Neural cell (in vitro differentiated cells): Measurements from ENCODE around the gene CD37. TPM values are rescaled to one million over a fixed set of nuclear protein-coding genes. Genes with fewer than 3 reads are reported as not detected.

Experiments
- H2AFZ ChIP-seq: fragments of 200-600, 300-800 bp; sonication (generic), shearing (Covaris generic); 2 replicates; pipeline ENCODE4 v1.6.0; 2014; ENCODE audit warnings: low read depth, mild to moderate bottlenecking, antibody characterized with exemption, low read length, moderate library complexity
- H3F3A ChIP-seq: fragments of 200-600 bp; shearing (Covaris generic); 2 replicates; pipeline ENCODE4 v1.6.1; 2016; ENCODE audit warnings: mild to moderate bottlenecking, moderate library complexity, mixed read lengths, antibody characterized with exemption, low read length; ENCODE audit not compliant: insufficient read depth, poor library complexity, severe bottlenecking
- H3K27ac ChIP-seq: fragments of 200-600, 300-800 bp; sonication (generic), shearing (Covaris generic); 2 replicates; pipeline ENCODE4 v1.5.1; 2014; ENCODE audit warnings: mild to moderate bottlenecking, low read length, moderate library complexity
- H3K27me3 ChIP-seq: fragments of 300-800, 200-600 bp; sonication (generic), shearing (Covaris generic); 2 replicates; pipeline ENCODE4 v1.6.0; 2014; ENCODE audit warnings: mild to moderate bottlenecking, low read depth, low read length, moderate library complexity; ENCODE audit not compliant: insufficient read depth
- H3K36me3 ChIP-seq: fragments of 300-800, 200-600 bp; sonication (generic), shearing (Covaris generic); 2 replicates; pipeline ENCODE4 v1.5.1; 2014; ENCODE audit warnings: mild to moderate bottlenecking, antibody characterized with exemption, low read length, moderate library complexity; ENCODE audit not compliant: insufficient read depth
- H3K4me2 ChIP-seq: fragments of 300-800, 200-600 bp; sonication (generic), shearing (Covaris generic); 2 replicates; pipeline ENCODE4 v1.6.0; 2014; ENCODE audit warnings: mild to moderate bottlenecking, low read length
- H3K4me3 ChIP-seq: fragments of 300-800, 200-600 bp; sonication (generic), shearing (Covaris generic); 2 replicates; pipeline ENCODE4 v1.5.1; 2014; ENCODE audit warnings: mild to moderate bottlenecking, low read length, moderate library complexity
- H3K79me2 ChIP-seq: fragments of 200-600 bp; shearing (Covaris generic); replicated peaks from 2 replicates; pipeline ENCODE4 v1.6.0; 2014; ENCODE audit warnings: mild to moderate bottlenecking, low read length, moderate library complexity; ENCODE audit not compliant: insufficient read depth
- H3K9ac ChIP-seq: fragments of 300-800, 200-600 bp; sonication (generic), shearing (Covaris generic); 2 replicates; pipeline ENCODE4 v1.6.1; 2016; ENCODE audit warnings: mild to moderate bottlenecking, low read length, mixed read lengths
- H3K9me2 ChIP-seq: fragments of 200-600 bp; shearing (Covaris generic); 2 replicates; pipeline ENCODE4 v1.6.1; 2016; ENCODE audit warnings: mild to moderate bottlenecking, low read length, mixed read lengths; ENCODE audit not compliant: insufficient read depth
- H3K9me3 ChIP-seq: fragments of 200-600, 300-800 bp; sonication (generic), shearing (Covaris generic); 2 replicates; pipeline ENCODE4 v1.6.1; 2016; ENCODE audit warnings: mild to moderate bottlenecking, mixed run types, low read length, moderate library complexity, mixed read lengths
- H4K20me1 ChIP-seq: fragments of 200-600 bp; shearing (Covaris generic); 2 replicates; pipeline ENCODE4 v1.6.1; 2016; ENCODE audit warnings: mild to moderate bottlenecking, mixed run types; ENCODE audit not compliant: insufficient read depth
- CTCF ChIP-seq: fragments of 450-650 bp; IDR thresholded peaks from 2 replicates; pipeline ENCODE4 v1.5.1; 2014; ENCODE audit warnings: antibody characterized with exemption, mild to moderate bottlenecking, moderate library complexity; ENCODE audit not compliant: poor library complexity, severe bottlenecking
- EP300 ChIP-seq: fragments of 450-650 bp; conservative IDR thresholded peaks from 2 replicates; pipeline ENCODE4 v1.6.1; 2014; ENCODE audit warnings: antibody characterized with exemption, mild to moderate bottlenecking, moderate library complexity; ENCODE audit not compliant: poor library complexity, severe bottlenecking
- EZH2 ChIP-seq: fragments of 200-600, 300-800 bp; shearing (Covaris generic), sonication (generic); IDR thresholded peaks from 2 replicates; pipeline ENCODE4 v1.6.1; 2014; ENCODE audit warnings: antibody characterized with exemption, low read length, borderline replicate concordance, mild to moderate bottlenecking; ENCODE audit not compliant: insufficient read depth, poor library complexity, severe bottlenecking
- MXI1 ChIP-seq: fragments of 450-650 bp; conservative IDR thresholded peaks from 2 replicates; pipeline ENCODE4 v1.6.1; 2014; ENCODE audit warnings: antibody characterized with exemption, mild to moderate bottlenecking; ENCODE audit not compliant: poor library complexity, severe bottlenecking
- POLR2AphosphoS5 ChIP-seq: IDR thresholded peaks from 2 replicates; pipeline ENCODE4 v1.6.1; 2012
- RAD21 ChIP-seq: fragments of 450-650 bp; conservative IDR thresholded peaks from 2 replicates; pipeline ENCODE4 v1.6.1; 2014; ENCODE audit warnings: antibody characterized with exemption, mild to moderate bottlenecking, moderate library complexity
- REST ChIP-seq: IDR thresholded peaks from 2 replicates; pipeline ENCODE4 v1.6.1; 2012; ENCODE audit warnings: borderline replicate concordance
- SMC3 ChIP-seq: fragments of 450-650 bp; conservative IDR thresholded peaks from 2 replicates; pipeline ENCODE4 v1.6.1; 2014; ENCODE audit warnings: antibody characterized with exemption, mild to moderate bottlenecking, moderate library complexity; ENCODE audit not compliant: poor library complexity
- TAF1 ChIP-seq: IDR thresholded peaks from 2 replicates; pipeline ENCODE4 v1.6.1; 2012; ENCODE audit warnings: low read depth
- polyA plus RNA-seq: library from polyadenylated mRNA; depleted of rRNA; stranded (reverse); fragments of >200 nt; gene quantifications from 2 replicates; pipeline ENCODE4 v1.2.3, GENCODE V29; 2014

CD37 gene
- polyA plus RNA-seq, 1 donor from 2014 or later = not detected

GRCh38 chr19:49326165-49326704 is 9.0 kb upstream of the CD37 start:
- H2AFZ ChIP-seq = no peak overlapping the region
- no peak overlapping the region for H3K4me3 ChIP-seq
- no peaks in the 10 kb centered on the region for H3F3A ChIP-seq
- no peak for TF ChIP-seq CTCF
- no peak for TF ChIP-seq RAD21
- TF ChIP-seq EZH2 = no peak
- TF ChIP-seq SMC3 = no peak
- TF ChIP-seq TAF1 = no peak
- no peak for TF ChIP-seq EP300
- TF ChIP-seq REST = no peak
- TF ChIP-seq MXI1 = no peak
- TF ChIP-seq POLR2AphosphoS5 = no peak
- H3K27me3 ChIP-seq = no peaks in the 10 kb centered on the region
- H3K9me2 ChIP-seq = no peaks in the 10 kb centered on the region
- H3K36me3 ChIP-seq = no peaks in the 10 kb centered on the region
- H3K4me2 ChIP-seq = no peak overlapping the region
- H4K20me1 ChIP-seq = no peaks in the 10 kb centered on the region
- H3K9ac ChIP-seq = no peak overlapping the region
- H3K27ac ChIP-seq = no peak overlapping the region
- no peaks in the 10 kb centered on the region for H3K9me3 ChIP-seq
- H3K79me2 ChIP-seq = no peaks in the 10 kb centered on the region

GRCh38 chr19:49327878-49328544 is 7.2 kb upstream of the CD37 start:
- TF ChIP-seq EZH2 = no peak
- no peak for TF ChIP-seq TAF1
- TF ChIP-seq EP300 = no peak
- no peak for TF ChIP-seq CTCF
- no peak for TF ChIP-seq RAD21
- TF ChIP-seq POLR2AphosphoS5 = no peak
- no peak for TF ChIP-seq REST
- TF ChIP-seq SMC3 = no peak
- no peak for TF ChIP-seq MXI1

More at GRCh38 chr19:49327878-49328544, 7.2 kb upstream of the CD37 start:
- no peaks in the 10 kb centered on the region for H3K36me3 ChIP-seq
- no peak overlapping the region for H2AFZ ChIP-seq
- H3K4me2 ChIP-seq = no peak overlapping the region
- H3F3A ChIP-seq = no peaks in the 10 kb centered on the region
- no peaks in the 10 kb centered on the region for H3K9me3 ChIP-seq
- H3K79me2 ChIP-seq = no peaks in the 10 kb centered on the region
- no peak overlapping the region for H3K9ac ChIP-seq
- no peaks in the 10 kb centered on the region for H3K9me2 ChIP-seq
- no peaks in the 10 kb centered on the region for H3K27me3 ChIP-seq
- no peak overlapping the region for H3K4me3 ChIP-seq
- H4K20me1 ChIP-seq = no peaks in the 10 kb centered on the region
- no peak overlapping the region for H3K27ac ChIP-seq
